HG03025 (cell line): ENCODE data around the gene PTGIS.

ENCODE experiments used
- ATAC-seq: cut with Tn5 transposase; IDR thresholded peaks from one replicate; pipeline ENCODE4 v1.9.1; 2021; ENCODE audit warnings: mild to moderate bottlenecking, moderate library complexity; ENCODE audit not compliant: unreplicated experiment, low FRiP score

The PTGIS gene

GRCh38 chr20:49562311-49563014 lies 5.5 kb downstream of the PTGIS start:
- ATAC-seq = no peak

GRCh38 chr20:49561806-49562205 lies 6.1 kb downstream of the PTGIS start:
- no peak for ATAC-seq

DNA sequence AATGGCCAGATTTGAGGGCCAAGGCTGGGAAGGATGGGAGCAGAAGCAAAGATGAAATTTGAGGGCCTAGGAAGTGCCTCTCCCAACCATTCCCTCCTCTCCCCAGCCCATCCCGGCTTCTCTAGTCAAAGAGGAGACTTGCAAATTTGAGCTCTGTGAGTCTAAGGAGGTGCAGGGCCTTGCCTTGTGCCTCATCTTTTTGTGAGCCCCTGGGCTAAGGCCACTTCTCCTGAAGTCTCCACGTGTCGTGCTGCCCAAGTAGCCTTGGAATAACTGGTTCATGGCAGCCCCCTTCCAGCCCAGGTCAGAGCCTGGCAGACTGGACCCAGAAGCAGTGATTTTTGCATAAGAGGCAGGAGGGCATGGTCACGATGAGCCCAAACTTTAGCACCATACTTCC lies 6.7 kb downstream of the PTGIS start:
- ATAC-seq = no peak

GRCh38 chr20:49560646-49561045 lies 7.3 kb downstream of the PTGIS start:
- no peak for ATAC-seq

DNA sequence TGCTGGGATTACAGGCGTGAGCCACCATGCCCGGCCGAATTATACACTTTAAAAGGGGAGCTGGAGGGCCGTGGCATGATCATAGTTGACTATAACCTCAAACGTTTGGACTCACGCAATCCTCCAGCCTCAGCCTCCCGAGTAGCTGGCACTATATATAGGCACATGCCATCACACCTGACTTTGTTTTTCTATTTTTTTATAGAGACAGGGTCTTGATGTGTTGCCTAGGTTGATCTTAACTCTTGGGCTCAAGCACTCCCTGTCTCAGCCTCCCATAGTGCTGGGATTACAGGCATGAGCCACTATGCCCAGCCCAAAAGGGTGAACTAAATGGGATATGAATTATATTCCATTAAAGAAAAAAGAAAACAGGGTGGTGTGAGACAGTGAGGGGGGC lies 7.8 kb downstream of the PTGIS start:
- no peak for ATAC-seq

GRCh38 chr20:49559411-49560081 lies 8.4 kb downstream of the PTGIS start:
- ATAC-seq = no peak

GRCh38 chr20:49558826-49559225 lies 9.1 kb downstream of the PTGIS start:
- no peak for ATAC-seq

DNA sequence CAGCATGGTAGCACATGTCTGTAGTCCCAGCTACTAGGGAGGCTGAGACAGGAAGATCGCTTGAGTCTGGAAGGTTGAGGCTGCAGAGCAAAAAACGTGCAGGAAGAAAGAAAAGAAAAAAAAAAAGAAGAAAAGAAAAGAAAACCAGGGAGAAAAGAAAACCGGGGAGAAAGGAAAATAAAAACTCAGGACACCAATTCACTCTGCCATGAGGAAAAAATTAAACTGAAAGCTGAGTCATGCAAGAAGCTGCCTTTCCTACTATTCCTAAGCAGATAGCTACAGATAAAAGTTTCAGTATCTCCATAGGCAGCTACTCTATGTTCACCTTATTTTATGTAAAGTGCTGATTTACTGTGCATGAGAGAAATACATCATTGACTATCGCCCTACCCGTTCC lies 10.5 kb downstream of the PTGIS start:
- ATAC-seq = no peak

DNA sequence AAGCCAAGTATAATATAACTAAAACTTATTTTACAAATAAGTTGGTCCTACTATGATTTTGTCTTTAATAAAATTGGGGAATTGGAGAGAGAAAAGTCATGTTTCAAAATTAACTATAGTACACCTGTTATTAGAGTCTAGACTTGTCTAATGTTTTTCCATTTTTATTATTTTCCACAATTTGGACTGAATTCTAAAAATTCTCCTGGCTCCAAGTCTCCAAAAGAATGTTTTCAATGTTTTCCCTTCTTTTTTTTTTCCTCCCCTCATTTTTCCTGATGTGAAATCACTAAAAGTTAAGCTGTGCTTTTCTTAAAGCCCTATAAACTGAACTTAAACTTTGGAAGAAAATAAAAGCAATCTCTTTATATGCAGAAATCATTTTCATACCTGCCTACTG lies 11.3 kb downstream of the PTGIS start:
- ATAC-seq = no peak

- no peak for ATAC-seq
These were observed 18.0 kb downstream of the PTGIS start for GRCh38 chr20:49549801-49550551.

GRCh38 chr20:49548371-49548947 lies 19.5 kb downstream of the PTGIS start:
- no peak for ATAC-seq

GRCh38 chr20:49545572-49545971 lies 22.4 kb downstream of the PTGIS start:
- no peak for ATAC-seq

DNA sequence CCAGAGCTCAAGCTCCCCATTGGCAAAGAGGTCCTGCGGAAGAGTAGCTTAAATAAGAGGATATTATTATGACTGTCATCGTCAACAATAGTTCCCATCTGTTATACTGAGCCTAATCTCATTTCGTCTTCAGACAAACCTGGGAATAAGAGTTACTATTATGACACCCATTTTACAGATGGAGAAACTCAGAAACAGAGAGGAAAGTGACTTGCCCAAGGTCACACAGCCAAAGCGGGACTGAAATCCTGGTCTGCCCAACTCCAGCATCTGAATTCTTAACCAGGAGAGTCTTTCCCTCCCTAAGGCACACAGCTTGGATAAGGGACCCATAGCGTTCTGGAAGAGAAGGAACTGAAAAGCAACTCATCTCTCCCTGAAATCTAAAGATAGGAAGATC lies 23.4 kb downstream of the PTGIS start:
- ATAC-seq = no peak

GRCh38 chr20:49543858-49544437 lies 24.0 kb downstream of the PTGIS start:
- no peak for ATAC-seq

DNA sequence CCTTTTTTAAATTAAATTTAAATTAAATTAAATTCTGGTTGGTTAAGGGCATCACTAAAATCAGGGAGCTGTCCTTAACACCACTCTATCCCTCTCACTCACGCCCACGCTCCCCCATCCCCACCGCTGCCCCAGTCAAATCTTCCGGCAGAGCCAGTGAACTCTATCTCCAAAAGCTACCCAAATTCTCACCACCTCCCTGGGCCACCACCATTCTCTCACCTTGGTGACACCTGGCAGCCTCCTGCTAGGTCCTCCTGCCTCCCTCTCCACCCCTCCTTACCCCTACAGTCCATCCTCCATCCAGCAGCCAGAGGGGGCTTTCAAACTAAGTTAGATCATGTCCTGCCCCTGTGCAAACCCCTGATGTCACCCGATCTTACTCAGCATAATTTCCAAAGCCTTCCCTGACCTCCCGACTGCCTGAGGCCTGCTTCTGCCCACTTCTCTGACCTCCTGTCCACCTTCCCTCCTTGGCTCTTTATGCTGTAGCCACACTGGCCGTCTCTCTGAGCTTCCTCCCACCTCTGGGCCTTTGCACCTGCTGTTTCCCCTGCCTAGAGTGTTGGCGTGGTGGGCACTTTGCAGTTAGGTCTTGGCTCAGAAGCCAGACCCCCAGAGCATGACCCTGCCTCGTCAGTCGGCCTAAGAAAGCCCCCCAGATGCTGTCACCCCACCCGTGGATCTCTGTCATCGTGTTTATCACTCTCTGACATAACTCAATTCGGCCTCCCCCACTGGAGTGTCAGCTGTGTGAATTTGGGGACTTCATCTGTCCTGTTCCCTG lies 24.7 kb downstream of the PTGIS start:
- ATAC-seq = no peak

- no peak for ATAC-seq
These were observed 25.4 kb downstream of the PTGIS start for GRCh38 chr20:49542514-49542991.

GRCh38 chr20:49541733-49542513 lies 26.0 kb downstream of the PTGIS start:
- no peak for ATAC-seq

DNA sequence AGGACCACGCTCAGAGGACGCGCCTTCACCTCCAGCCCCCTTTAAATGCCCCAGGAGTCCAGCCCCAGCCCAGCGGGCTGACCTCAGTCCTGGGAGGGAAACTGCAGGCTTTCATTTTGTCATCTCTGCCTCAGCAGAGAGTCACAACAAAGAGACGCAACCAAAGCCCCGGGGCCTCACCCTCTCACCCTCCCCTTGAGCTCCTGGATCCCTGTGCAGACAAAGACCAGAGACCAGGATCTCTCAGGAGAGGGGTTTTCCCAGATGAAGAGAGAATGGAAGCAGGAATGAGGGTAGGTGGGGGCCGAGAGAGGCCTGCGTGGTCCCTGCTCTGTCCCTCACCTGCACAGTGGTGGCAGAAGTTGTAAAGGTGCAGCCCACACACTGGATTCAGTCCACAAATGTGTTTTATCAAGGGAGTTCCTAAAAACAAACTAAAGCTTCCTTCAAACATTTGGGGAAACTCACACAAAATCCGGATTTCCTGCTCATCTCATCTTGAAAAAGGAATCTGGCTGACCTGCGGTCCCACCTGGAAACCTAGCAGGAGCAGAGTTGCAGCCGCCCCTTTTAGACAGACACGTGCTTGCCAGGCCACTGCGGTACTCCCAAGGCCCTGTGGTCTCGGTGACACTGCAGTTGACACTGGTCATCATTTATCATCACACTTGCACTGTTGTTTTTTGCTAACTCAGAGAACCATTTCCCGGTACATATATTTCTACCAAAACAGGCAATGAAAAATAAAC lies 27.1 kb downstream of the PTGIS start:
- no peak for ATAC-seq

DNA sequence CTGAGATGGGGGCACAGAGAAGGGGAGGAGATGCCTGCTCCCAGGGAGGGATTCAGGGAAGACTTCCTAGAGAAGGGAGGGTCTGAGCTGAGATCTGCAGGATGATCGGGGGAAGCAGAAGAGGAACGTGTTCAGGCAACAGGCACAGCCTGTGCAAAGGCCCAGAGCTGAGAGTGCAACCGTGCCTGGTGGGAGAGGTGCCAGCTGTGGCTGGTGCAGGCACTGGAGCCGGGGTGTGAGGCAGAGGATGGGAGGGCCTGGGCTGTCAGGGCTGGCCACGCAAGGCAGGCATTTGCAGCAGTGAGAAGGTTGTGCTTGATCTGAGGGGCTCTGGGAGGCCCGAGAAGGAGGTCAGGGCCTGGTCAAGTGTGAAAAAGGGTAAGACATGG lies 27.7 kb downstream of the PTGIS start:
- ATAC-seq = no peak
